ENCODE measurements around the gene IARS1. TPM values are rescaled to one million over a fixed set of nuclear protein-coding genes. Genes with fewer than 3 reads are reported as not detected.
A peak's percentile ranks its signal among the peaks of the same experiment; 100 is the strongest.

The IARS1 gene
- total and polyA plus RNA-seq, 2 of the 13 experiments (the other 11 are each of a cell fraction or from before 2014, with no cell fraction given): 55.9 to 185 TPM

GRCh38 chr9:92292338-92293074 lies 991 bp downstream of the IARS1 start (continued):
- peak; percentile 25; the same call in 1 of the 2 replicates for TF ChIP-seq ARID4A (CRISPR knock-in tag; IDR thresholded peaks at IDR 0.05; ENCODE audit: borderline replicate concordance)
- no peak for TF ChIP-seq HMGA1 (CRISPR knock-in tag; conservative IDR thresholded peaks at IDR 0.05)
- TF ChIP-seq E2F5 (CRISPR knock-in tag; conservative IDR thresholded peaks at IDR 0.05): no peak
- no peak for TF ChIP-seq NR0B2 (CRISPR knock-in tag; IDR thresholded peaks at IDR 0.05)
- 0 out of 2 replicates have a peak, but pooled peaks have one; percentile 43 for TF ChIP-seq TSC22D2 (CRISPR knock-in tag; IDR thresholded peaks at IDR 0.05; ENCODE audit: borderline replicate concordance)
- TF ChIP-seq TEF (CRISPR knock-in tag; IDR thresholded peaks at IDR 0.05): no peak
- TF ChIP-seq SRF (IDR thresholded peaks at IDR 0.05; ENCODE audit: low read depth, low read length): no peak
- TF ChIP-seq KDM2A (CRISPR knock-in tag; IDR thresholded peaks at IDR 0.05; ENCODE audit: borderline replicate concordance, low read depth): no peak
- TF ChIP-seq ZNF646 (CRISPR knock-in tag; IDR thresholded peaks at IDR 0.05): no peak
- TF ChIP-seq DBP (CRISPR knock-in tag; IDR thresholded peaks at IDR 0.05; ENCODE audit: not compliant biosample characterization): no peak
- TF ChIP-seq ZNF737 (CRISPR knock-in tag; IDR thresholded peaks at IDR 0.05; ENCODE audit: borderline replicate concordance): no peak
